Endodermal cell (in vitro differentiated cells): Measurements from ENCODE around the gene ABCA4. TPM values are rescaled to one million over a fixed set of nuclear protein-coding genes. Genes with fewer than 3 reads are reported as not detected.
A peak's percentile ranks its signal among the peaks of the same experiment; 100 is the strongest.

Source experiments
- DNase-seq: peaks from one replicate; pipeline ENCODE4 v3.0.0-alpha.2; 2017
- H3K27ac ChIP-seq: 2 replicates; pipeline ENCODE4 v1.5.1; 2013; ENCODE audit warnings: mild to moderate bottlenecking, low read depth, low read length, moderate library complexity
- H3K27me3 ChIP-seq: 2 replicates; pipeline ENCODE4 v1.6.1; 2013; ENCODE audit warnings: mild to moderate bottlenecking, low read length, moderate library complexity; ENCODE audit not compliant: insufficient read depth, control insufficient read depth, poor library complexity, severe bottlenecking
- H3K36me3 ChIP-seq: 2 replicates; pipeline ENCODE4 v1.7.0; 2013; ENCODE audit warnings: mild to moderate bottlenecking, low read length, moderate library complexity; ENCODE audit not compliant: control insufficient read depth, insufficient read depth
- H3K4me1 ChIP-seq: one replicate; pipeline ENCODE4 v1.7.0; 2013; ENCODE audit warnings: low read length; ENCODE audit not compliant: control insufficient read depth, insufficient read depth
- H3K4me3 ChIP-seq: 2 replicates; pipeline ENCODE4 v1.5.1; 2013; ENCODE audit warnings: mild to moderate bottlenecking, low read length, moderate library complexity
- H3K9ac ChIP-seq: 2 replicates; pipeline ENCODE4 v1.6.1; 2013; ENCODE audit warnings: mild to moderate bottlenecking, low read length, moderate library complexity; ENCODE audit not compliant: poor library complexity, severe bottlenecking; ENCODE audit errors: extremely low read depth
- H3K9me3 ChIP-seq: 2 replicates; pipeline ENCODE4 v1.6.1; 2013; ENCODE audit warnings: mild to moderate bottlenecking, low read length, moderate library complexity; ENCODE audit not compliant: control insufficient read depth
- H3K27ac Mint-ChIP-seq: 2 replicates; pipeline ENCODE4 v1.8.0; 2020; ENCODE audit warnings: mixed read lengths
- H3K27me3 Mint-ChIP-seq: 2 replicates; pipeline ENCODE4 v1.8.0; 2021; ENCODE audit warnings: mild to moderate bottlenecking, mixed read lengths; ENCODE audit not compliant: insufficient read depth
- H3K36me3 Mint-ChIP-seq: 2 replicates; pipeline ENCODE4 v1.8.0; 2020; ENCODE audit warnings: low read depth, mixed read lengths
- H3K4me1 Mint-ChIP-seq: 2 replicates; pipeline ENCODE4 v1.8.0; 2020; ENCODE audit warnings: mixed read lengths
- H3K4me3 Mint-ChIP-seq: 2 replicates; pipeline ENCODE4 v1.8.0; 2020; ENCODE audit warnings: mild to moderate bottlenecking, moderate library complexity, mixed read lengths
- H3K9me3 Mint-ChIP-seq: 2 replicates; pipeline ENCODE4 v1.8.0; 2020; ENCODE audit warnings: mild to moderate bottlenecking, mixed read lengths
- WGBS, 2 experiments: methylation state at CpG; one replicate each; pipeline versions ENCODE4 v1.1.5 to v1.1.7; 2013; ENCODE audit warnings: missing lambda C conversion rate in 2 of 2, mixed read lengths in 1 of 2; ENCODE audit not compliant: insufficient coverage in 1 of 2, insufficient read length in 1 of 2; 5-methylcytosine and 5-hydroxymethylcytosine counted together
- total RNA-seq, 2 donors: library from RNA; stranded (reverse); fragmentation: NEBNext Ultra II Directional in 1 of 2; extraction: Animal tissue kit (Norgen Biotek cat#: 25700) in 1 of 2; gene quantifications; 2 replicates in 1 of 2; 3 replicates in 1 of 2; pipeline ENCODE4 v1.2.1, GENCODE V29; 2021
- TF ChIP-seq, protein P1 (sequence below): fragments of 200-600 bp; sonication (generic); conservative IDR thresholded peaks from 2 replicates; pipeline ENCODE4 v1.5.0; 2021; ENCODE audit warnings: antibody characterized with exemption, mild to moderate bottlenecking

Gene ABCA4
- total RNA-seq, 2 donors from 2014 or later: 1.6 to 1.7 TPM

DNA sequence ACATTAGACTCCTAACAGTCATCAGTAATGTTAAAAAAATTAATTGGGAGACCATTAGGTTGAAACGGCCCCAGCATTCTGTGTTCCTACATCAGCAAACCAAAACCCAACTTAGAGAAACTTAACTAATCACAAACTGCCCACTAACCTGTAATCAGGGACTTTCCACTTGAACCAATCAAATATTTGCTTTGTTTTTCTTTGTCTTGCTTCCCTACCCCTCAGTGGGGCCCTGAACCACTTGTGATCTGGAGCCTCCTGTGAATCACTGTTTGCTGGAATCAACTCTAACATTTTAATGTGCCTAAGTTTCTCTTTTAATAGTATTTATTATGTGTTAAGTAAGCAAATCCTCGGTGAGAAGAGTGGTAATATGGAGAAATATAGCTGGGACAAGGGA is 64.0 kb downstream of the ABCA4 start:
- H3K27ac ChIP-seq: no peak overlapping the region
- no peak overlapping the region for H3K4me3 ChIP-seq
- no peaks in the 10 kb centered on the region for H3K27me3 Mint-ChIP-seq
- 88% methylated on average over 2 of the region's 2 CpGs; no CpG with 5 or more reads in 1 of the 2 experiments for WGBS, 2 experiments
- peaks cover 70% of the 10 kb centered on the region for H3K4me1 Mint-ChIP-seq
- H3K36me3 Mint-ChIP-seq: no peaks in the 10 kb centered on the region
- DNase-seq: no peak
- no peak overlapping the region for H3K27ac Mint-ChIP-seq
- TF ChIP-seq, protein P1, sequence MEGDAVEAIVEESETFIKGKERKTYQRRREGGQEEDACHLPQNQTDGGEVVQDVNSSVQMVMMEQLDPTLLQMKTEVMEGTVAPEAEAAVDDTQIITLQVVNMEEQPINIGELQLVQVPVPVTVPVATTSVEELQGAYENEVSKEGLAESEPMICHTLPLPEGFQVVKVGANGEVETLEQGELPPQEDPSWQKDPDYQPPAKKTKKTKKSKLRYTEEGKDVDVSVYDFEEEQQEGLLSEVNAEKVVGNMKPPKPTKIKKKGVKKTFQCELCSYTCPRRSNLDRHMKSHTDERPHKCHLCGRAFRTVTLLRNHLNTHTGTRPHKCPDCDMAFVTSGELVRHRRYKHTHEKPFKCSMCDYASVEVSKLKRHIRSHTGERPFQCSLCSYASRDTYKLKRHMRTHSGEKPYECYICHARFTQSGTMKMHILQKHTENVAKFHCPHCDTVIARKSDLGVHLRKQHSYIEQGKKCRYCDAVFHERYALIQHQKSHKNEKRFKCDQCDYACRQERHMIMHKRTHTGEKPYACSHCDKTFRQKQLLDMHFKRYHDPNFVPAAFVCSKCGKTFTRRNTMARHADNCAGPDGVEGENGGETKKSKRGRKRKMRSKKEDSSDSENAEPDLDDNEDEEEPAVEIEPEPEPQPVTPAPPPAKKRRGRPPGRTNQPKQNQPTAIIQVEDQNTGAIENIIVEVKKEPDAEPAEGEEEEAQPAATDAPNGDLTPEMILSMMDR: no peak
- H3K9me3 Mint-ChIP-seq: no peaks in the 10 kb centered on the region
- no peaks in the 10 kb centered on the region for H3K36me3 ChIP-seq
- H3K27me3 ChIP-seq: no peaks in the 10 kb centered on the region
- peaks cover 14% of the 10 kb centered on the region for H3K4me1 ChIP-seq
- H3K4me3 Mint-ChIP-seq: no peak overlapping the region
- H3K9ac ChIP-seq: no peak overlapping the region
- no peaks in the 10 kb centered on the region for H3K9me3 ChIP-seq

GRCh38 chr1:94056171-94056570 is 64.8 kb downstream of the ABCA4 start:
- 94 to 98% methylated on average over 4 to 6 of the region's 6 CpGs for WGBS, 2 experiments
- H3K27ac ChIP-seq: no peak overlapping the region
- H3K36me3 ChIP-seq: no peaks in the 10 kb centered on the region
- H3K4me3 ChIP-seq: no peak overlapping the region
- Mint-ChIP-seq H3K36me3 (no peaks in the 10 kb centered on the region), H3K4me1 (peaks cover 71% of the 10 kb centered on the region), H3K27ac (no peak overlapping the region), H3K4me3 (no peak overlapping the region), H3K27me3 (no peaks in the 10 kb centered on the region), H3K9me3 (no peaks in the 10 kb centered on the region)
- H3K9me3 ChIP-seq: no peaks in the 10 kb centered on the region
- no peaks in the 10 kb centered on the region for H3K27me3 ChIP-seq
- peaks cover 20% of the 10 kb centered on the region for H3K4me1 ChIP-seq
- DNase-seq: no peak
- no peak overlapping the region for H3K9ac ChIP-seq
- TF ChIP-seq, protein P1: no peak

DNA sequence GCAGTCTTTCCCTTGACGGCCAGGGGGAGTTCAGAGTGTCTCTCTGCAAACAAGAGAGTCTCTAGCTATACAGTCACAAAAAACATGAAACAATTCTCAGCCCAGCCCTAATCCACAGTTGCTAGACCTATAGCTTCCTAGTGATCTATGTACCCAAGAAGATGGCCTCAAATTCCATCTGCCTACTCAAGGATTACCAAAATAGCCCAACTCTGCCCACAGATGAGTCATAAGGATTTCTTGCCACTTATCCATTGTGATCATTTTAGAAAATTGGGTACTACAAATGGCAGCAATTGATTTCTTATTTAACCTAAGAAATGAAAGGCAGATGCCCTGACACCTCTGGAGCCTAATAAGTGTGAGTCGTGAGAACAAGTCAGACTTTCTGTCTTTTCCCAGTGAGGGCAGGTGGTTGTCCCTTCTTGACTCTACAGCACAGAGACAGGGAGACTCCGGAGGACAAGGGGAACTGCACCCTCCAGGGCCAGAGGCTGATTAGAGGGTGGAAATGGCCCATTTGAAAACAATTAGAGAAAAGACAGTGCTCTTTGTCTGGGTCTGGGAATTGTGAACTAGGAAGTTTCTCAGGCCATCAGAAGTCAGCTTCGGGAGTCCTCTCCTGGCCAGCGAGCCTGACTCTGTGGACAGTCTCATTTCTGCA is 65.4 kb downstream of the ABCA4 start:
- Histone ChIP-seq H3K9me3 (no peaks in the 10 kb centered on the region), H3K36me3 (no peaks in the 10 kb centered on the region), H3K27me3 (no peaks in the 10 kb centered on the region), H3K4me1 (peaks cover 24% of the 10 kb centered on the region), H3K9ac (no peak overlapping the region), H3K4me3 (no peak overlapping the region), H3K27ac (no peak overlapping the region)
- H3K36me3 Mint-ChIP-seq: no peaks in the 10 kb centered on the region
- no peak for DNase-seq
- TF ChIP-seq, protein P1: no peak
- no peaks in the 10 kb centered on the region for H3K9me3 Mint-ChIP-seq
- H3K27ac Mint-ChIP-seq: peak overlapping the region; percentile 17
- H3K4me1 Mint-ChIP-seq: peaks cover 77% of the 10 kb centered on the region
- no peak overlapping the region for H3K4me3 Mint-ChIP-seq
- WGBS, 2 experiments: 80 to 94% methylated on average over 1 to 5 of the region's 5 CpGs
- H3K27me3 Mint-ChIP-seq: no peaks in the 10 kb centered on the region
